Measurements from ENCODE around the gene PHC2.
"Not testable (repeated sequence)": the region's sequence is repeated elsewhere in the genome, so short reads cannot be mapped to it uniquely, and the experiment has no call there.

Gene PHC2

GRCh38 chr1:33307494-33307864, 123.4 kb downstream of the PHC2 start:
- FAIRE-seq: no peak

GRCh38 chr1:33306653-33307493, 124.0 kb downstream of the PHC2 start:
- FAIRE-seq: no peak

GRCh38 chr1:33305816-33306652, 124.9 kb downstream of the PHC2 start:
- FAIRE-seq: no peak

DNA sequence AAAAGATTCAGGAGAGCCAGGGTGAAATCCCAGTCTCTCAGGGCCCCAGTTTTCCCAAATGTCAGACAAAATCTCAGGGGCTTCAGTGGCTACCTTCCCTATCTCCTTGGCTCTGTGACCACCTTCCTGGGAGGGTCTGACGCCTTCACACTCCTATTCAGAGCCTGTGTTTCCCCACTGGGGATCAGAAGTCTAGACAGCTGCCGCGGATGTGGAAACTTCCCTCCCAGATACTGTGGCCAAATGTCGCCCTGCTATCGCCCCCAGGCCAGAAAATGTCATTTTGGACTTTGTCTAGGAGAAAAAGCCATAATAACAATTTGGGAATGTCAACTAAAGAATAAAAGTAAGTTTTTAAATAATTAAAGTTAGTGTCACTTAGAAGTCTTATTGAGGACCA, 125.9 kb downstream of the PHC2 start:
- no peak for FAIRE-seq

GRCh38 chr1:33302325-33302724, 128.6 kb downstream of the PHC2 start:
- FAIRE-seq: no peak

DNA sequence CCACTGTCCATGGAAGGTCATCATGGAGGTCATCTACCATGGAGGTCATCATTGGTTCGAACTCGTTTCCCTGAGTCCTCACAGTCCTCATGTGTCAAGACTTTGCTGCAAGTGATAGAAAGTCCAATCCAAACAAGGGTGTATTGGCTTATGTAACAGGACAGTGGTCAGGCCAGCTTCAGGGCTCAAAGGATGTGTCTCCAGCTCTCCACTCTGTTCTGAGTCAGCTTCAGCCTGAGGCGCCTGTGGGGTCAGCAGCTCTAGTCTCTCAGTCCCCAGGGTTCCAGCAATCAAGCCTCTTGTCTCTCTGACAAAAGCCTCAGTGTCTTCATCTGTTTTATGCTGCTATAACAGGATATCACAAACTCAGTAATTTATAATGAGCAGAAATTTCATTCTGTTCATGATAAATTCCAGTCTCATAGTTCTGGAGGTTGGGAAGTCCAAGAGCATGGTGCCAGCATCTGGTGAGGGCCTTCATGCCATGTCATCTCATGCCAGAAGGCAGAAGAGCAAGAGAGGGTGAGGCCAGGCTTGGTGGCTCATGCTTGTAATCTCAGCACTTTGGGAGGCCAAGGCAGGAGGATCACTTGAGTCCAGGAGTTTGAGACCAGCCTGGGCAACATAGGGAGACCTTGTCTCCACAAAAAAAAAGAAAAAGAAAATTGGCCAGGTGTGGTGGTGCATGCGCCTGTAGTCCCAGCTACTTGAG, 129.5 kb downstream of the PHC2 start:
- FAIRE-seq: no peak

DNA sequence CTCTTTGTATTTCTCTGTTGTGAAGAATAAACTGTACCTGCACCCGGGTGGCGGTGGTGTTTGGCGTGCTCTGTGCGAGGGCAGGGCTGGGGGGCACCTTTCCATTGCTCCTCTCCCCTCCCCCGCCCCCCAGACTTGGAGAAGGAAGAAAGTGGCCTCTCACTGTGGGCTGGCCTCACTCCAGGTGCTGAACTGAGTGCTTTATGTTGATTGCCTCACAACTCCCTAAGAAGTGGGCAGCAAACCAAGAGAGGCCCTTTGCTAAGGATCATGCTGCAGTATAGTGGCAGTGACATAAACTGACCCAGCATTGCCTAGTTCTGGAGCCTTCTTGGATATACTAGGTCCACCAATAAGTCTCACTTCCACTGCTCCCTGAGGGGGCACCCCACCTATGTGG, 130.2 kb downstream of the PHC2 start:
- no peak for FAIRE-seq

- no peak for FAIRE-seq
Observed at GRCh38 chr1:33299461-33300155, 131.3 kb downstream of the PHC2 start.

DNA sequence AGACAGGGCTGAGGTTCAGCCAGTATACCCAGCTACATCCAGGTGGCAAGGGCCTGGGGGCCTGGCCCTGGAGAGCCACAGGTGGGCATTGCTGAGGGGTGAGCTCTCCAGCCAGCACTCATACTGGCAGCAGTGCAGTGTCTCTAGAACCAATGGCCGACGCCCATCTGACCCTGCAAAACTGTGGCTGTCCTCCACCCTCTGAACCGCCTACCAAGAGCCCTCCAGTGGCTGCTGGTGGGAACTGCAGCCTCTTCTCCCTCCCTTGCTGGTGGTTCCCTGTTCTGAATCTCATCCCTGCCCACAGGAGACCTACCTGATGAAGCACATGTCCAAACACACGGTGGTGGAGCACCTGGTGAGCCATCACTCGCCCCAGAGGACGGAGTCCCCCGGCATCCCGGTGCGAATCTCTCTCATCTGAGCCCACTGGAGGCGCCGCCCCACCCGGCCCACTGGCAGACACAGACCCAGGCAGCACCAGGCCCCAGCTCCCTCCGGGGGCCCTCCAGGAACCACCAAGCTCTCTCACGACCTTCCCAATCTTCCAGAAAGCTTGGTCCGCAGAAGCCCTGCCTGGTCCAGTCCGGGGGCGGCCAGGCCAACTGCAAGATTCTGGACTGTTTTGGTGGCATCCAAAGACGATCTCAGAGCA, 132.1 kb downstream of the PHC2 start:
- no peak for FAIRE-seq

DNA sequence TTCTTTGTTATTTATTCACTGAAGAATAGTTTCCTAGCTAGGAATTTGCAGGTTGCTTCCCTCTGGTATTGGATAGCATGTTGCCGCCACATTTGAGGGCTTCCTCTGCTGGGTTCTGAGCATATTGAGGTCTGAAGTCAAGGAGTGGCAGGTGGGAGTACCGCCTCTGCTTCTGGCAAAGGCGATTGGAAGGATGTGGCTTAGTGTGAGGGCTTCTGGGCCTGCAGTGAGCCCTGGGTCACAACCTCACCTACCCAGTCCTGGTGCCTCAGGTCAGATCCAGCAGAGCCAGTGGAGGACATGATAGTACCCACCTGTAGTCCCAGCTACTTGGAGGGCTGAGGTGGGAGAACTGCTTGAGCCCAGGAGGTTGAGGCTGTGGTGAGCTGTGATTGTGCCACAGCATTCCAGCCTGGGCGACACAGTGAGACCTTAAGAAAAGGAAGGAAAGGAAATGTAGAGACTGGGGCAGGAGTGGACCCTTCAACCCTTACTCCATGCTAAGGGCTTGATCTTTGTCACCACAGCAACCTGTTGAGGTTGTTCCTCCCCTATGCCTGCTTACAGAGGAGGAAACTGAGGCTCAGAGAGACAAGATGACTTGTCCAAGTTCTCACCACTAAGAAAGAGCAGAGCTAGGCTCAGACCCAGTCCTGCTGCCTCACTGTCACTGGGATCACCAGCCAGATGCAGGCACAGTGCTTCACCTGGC, 132.8 kb downstream of the PHC2 start:
- FAIRE-seq: no peak

- no peak for FAIRE-seq
Observed at GRCh38 chr1:33296824-33297223, 134.1 kb downstream of the PHC2 start.

GRCh38 chr1:33296082-33296458, 134.8 kb downstream of the PHC2 start:
- no peak for FAIRE-seq

- FAIRE-seq: no peak
Observed at GRCh38 chr1:33295450-33296081, 135.3 kb downstream of the PHC2 start.

DNA sequence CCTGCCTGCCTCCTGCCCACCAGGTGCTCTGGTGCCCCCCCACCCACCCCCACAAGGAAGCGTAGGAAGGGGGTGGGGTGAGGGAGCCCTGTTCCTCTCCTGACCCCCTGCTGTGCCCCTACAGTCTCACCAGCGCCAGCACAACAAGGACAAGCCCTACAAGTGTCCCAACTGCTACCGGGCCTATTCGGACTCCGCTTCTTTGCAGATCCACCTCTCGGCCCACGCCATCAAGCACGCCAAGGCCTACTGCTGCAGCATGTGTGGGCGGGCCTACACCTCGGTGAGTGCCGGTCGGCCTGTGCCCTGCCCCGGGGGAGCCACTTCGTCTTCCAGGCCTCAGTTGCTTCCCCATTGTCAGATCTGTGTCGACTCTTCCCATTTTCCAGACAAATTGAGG, 135.9 kb downstream of the PHC2 start:
- no peak for FAIRE-seq

DNA sequence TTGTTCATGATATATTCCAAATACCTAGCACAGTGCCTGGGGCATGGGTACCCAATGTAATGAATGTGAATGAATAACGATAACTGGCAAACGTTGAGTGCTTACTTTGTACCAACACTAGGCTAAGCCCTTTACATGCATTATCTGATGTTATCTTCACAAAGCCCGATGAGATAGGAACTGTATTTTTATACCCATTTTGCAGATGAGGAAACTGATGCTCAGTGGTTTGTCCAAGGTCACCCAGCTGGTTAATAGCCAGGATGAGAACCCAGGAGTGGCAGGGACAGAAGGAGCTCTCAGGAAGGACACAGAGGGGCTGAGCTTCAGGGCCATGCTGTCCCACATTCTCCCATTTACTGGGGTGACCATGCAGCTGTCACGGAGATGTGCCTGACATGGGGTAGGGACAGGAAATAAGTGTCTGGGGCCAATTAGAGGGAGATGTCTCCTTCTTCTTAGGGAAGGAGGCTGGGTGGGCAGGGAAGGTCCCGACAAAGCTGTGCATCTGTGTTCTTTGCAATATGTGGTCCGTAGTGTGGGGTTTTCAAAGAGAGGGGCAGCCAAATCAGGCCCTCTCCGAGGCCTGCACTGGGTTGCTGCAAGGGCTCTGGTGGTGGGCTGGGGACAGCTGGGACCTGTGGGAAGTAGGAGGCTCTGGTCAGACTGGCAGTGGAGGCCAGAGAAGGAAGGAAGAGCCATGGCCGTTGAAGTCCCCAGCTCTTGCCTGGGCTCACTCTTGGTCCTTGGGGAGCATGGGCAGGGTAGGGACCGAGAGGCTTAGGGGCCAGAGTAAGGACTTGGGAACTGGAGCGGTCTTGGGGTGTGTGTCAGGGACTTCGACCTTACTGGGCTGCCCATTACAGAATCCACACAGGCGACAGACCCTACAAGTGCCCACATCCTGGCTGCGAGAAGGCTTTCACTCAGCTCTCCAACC, 136.6 kb downstream of the PHC2 start:
- no peak for FAIRE-seq

DNA sequence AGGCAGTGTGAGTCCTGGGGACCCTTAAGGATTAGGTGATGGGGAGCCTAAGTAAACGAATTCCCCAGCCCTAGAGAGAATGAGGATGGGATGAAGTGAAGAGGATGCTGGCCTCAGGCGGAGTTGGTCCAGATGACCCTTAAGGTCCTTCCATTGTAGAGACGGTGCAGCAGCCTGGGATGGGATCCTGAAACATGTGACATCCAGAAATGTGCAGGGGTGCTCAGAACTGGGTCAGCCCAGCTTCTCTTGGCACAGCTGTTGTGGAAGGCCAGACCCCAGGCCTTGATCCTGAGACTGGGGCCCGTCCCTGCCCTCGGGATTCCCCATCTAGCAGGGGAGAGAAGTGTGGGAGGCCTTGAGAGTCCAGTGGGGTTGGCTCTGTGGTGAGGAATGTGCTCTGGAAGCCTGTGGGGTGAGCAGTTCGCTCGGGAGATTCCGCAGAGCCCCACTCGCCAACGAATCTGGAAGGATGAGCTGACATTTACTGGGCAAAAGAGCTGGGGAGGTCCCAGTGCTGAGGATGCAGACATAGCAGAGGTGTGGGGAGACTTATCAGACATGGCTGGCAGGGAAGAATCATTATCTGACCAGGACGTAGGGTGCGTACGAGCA, 138.1 kb downstream of the PHC2 start:
- FAIRE-seq: no peak

DNA sequence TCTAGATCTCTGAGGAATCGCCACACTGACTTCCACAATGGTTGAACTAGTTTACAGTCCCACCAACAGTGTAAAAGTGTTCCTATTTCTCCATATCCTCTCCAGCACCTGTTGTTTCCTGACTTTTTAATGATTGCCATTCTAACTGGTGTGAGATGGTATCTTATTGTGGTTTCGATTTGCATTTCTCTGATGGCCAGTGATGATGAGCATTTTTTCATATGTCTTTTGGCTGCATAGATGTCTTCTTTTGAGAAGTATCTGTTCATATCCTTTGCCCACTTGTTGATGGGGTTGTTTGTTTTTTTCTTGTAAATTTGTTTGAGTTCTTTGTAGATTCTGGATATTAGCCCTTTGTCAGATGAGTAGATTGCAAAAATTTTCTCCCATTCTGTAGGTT, 140.3 kb downstream of the PHC2 start:
- FAIRE-seq: not testable (repeated sequence)

DNA sequence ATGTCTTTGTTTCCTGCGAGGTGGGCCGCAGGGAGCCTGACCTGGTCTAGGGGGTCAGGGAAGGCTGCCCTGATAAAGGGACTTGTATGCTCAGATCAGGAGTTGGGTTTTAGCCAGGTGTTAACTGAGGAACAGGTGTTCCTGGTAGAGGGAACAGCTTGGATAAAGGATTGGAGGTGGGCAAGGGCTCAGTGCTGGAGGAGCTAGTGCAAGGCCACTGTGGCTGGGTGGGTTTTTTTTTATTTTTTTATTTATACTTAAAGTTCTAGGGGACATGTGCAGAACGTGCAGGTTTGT, 141.1 kb downstream of the PHC2 start:
- no peak for FAIRE-seq

DNA sequence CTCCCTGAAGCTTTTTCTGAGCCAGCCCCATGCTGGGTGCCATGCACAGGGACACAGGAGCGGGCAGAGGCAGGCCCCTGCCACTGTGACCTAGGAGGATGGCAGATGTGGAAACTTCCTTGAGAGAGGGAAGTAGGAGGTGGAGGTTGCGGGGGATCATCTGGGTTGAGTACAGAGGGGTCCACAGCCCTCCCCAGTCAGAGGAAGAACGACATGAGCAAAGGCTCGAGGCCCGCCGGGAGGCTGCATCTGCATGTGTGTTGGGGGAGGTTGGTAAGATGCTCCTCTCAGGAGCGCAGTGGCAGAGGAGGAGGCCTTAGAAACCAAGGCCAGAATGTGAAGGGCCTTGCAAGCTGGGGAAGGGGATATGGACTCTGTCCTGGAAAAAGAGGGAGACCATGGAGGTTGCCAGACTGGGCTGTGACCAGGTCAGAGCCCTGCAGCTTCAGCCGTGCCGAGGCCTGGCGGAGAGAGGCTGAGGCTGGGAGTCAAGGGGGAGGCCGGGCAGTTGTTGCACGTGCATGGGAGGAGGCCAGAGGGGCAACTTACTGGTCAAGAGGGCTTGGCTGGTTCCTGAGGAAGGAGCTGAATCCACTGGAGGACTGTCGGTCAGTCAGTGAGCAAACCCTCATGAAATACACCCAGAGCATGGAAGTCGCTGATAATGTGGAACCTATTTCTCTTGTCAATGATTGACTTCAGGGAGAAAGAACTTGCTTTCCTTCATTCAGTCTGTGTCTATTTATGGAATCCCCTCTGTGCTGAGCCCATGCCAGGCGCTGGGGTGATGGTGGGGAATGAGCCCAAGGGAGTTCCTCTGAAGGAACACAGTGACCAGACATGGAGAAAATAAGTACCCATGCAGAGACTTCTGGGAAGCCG, 141.7 kb downstream of the PHC2 start:
- no peak for FAIRE-seq
